ENCODE results near the gene RLN2. TPM values are rescaled to one million over a fixed set of nuclear protein-coding genes. Genes with fewer than 3 reads are reported as not detected.

Gene RLN2
- total RNA-seq, 2 experiments from 2014 or later: 3.4 to 4.0 TPM

DNA sequence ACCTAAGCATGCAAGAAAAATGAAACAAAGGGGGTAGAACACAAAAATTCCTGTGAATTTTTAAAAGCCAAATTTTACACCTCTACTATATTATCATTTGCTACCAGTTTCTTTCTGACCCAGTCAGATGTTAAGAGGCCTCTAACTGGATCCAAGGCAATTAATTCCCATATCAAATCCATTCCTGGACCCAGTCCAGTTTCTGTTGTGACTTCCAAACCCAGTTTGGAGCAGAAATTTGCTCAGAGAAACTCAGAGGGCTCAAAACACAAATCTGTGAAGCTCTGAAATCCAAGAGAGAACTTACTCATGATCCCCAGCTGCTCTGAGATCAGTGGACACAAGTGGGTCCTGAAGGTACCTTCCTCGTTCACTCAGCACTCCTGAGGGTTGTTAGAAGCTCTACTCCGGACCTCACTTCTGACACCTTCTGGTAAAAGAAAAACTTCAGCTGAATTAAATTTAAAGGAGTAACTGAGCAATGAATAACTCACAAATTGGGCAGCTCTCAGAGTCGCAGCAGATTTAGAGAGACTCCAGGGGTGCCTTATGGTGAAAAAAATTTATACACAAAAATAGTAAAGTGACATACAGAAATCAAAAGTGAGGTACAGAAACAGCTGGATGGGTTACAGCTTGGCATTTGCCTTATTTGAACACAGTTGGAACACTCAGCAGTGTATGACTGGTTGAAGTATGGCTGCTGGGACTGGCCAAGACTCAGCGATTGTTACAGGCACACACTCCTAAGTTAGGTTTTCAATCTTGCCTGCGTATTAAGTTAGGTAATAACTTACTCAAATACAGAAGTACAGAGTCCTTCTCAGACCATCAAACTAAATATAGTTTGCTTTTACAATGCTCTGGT lies 40.9 kb downstream of the RLN2 start:
- CTCF ChIA-PET: interaction anchor here (0.9 to 1.2 kb wide), 5 partner anchors 12 to 178 kb away, joined by 3 to 7 read pairs (median 3); no protein-coding TSS in a partner anchor
- peaks cover 2% of the 10 kb centered on the region for H3K9me3 Mint-ChIP-seq
- peak; percentile 11 for DNase-seq
- peaks cover 15% of the 10 kb centered on the region for H3K4me1 Mint-ChIP-seq (ENCODE audit: low read depth)
- no peaks in the 10 kb centered on the region for H3K27me3 Mint-ChIP-seq (ENCODE audit: low read depth)
- no peak overlapping the region for H3K27ac Mint-ChIP-seq
- no peak overlapping the region for H3K4me3 Mint-ChIP-seq
- no peaks in the 10 kb centered on the region for H3K36me3 Mint-ChIP-seq (ENCODE audit: low read depth)
- intact Hi-C loops (cut with micrococcal nuclease): loop anchor here (2.0 to 10.0 kb wide), 5 partner anchors 34 to 501 kb away; no protein-coding TSS in a partner anchor

Other genes with a start within 250 kb of the RLN2 start
- not detected for gene INSL6, start 119.1 kb downstream of the RLN2 start, total RNA-seq
- not detected for gene INSL4, start 73.3 kb downstream of the RLN2 start, total RNA-seq
- under 1 TPM; 0.54 to 0.95 TPM for gene RLN1, start 35.2 kb upstream of the RLN2 start, total RNA-seq
- 10 to 100 TPM; 48.9 to 51.4 TPM for gene PLGRKT, start 133.2 kb upstream of the RLN2 start, total RNA-seq
- 10 to 100 TPM; 14.2 to 15.0 TPM for gene CD274, start 145.8 kb upstream of the RLN2 start, total RNA-seq
- under 1 TPM in 1 of 2 experiments, not detected in 1; 0.10 TPM for gene PDCD1LG2, start 205.8 kb upstream of the RLN2 start, total RNA-seq

All from activated naive CD4-positive, alpha-beta T cell treated with anti-CD3 and anti-CD28 coated beads for 36 hours (primary cell).